Measurements from ENCODE around the gene PRH1.

The PRH1 gene

GRCh38 chr12:10838461-10838860, 45.6 kb downstream of the PRH1 start:
- no peak for DNase-seq
